Measurements from ENCODE around the gene CARM1.

CARM1 gene

DNA sequence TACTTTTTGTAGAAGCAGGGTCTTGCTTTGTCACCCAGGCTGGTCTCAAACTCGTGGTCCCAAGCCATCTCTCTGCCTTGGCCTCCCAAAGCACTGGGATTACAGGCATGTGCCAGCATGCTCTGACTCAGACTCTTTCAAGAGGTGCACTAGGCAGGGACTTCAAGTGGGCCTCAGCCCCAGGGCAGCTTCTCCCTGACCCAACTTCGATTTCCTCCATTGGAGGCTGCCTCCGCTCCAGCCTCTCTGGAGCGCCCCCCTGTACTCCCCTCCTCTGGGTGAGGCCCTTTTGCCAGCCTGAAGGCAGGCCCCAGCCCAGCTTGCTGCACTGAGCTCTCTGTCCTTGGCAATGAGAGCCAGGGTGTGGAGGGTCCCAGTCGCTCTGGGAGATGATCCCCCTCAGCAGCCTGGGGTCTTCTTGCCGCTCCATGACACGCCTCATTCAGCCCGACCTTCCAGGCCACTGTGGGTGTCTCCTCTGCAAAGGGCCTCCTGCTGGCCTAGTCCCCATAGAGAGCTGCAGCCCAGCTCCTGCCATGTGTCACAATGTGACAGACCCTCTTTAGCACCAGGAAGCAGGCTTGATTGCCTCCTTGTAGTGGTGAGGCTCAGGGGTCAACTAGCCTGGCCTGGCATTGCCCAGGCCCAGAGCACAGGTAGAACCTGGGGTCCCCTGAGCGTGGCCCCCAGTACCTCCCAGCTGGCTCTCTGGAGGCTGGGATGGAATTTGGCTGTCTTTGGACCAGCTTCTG, 16.4 kb downstream of the CARM1 start:
- TF ChIP-seq, protein P1, sequence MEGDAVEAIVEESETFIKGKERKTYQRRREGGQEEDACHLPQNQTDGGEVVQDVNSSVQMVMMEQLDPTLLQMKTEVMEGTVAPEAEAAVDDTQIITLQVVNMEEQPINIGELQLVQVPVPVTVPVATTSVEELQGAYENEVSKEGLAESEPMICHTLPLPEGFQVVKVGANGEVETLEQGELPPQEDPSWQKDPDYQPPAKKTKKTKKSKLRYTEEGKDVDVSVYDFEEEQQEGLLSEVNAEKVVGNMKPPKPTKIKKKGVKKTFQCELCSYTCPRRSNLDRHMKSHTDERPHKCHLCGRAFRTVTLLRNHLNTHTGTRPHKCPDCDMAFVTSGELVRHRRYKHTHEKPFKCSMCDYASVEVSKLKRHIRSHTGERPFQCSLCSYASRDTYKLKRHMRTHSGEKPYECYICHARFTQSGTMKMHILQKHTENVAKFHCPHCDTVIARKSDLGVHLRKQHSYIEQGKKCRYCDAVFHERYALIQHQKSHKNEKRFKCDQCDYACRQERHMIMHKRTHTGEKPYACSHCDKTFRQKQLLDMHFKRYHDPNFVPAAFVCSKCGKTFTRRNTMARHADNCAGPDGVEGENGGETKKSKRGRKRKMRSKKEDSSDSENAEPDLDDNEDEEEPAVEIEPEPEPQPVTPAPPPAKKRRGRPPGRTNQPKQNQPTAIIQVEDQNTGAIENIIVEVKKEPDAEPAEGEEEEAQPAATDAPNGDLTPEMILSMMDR (IDR thresholded peaks at IDR 0.05; ENCODE audit: insufficient read depth, low read depth, low read length, missing control alignments): no peak
- DNase-seq (ENCODE audit: low read depth): peak; percentile 48

DNA sequence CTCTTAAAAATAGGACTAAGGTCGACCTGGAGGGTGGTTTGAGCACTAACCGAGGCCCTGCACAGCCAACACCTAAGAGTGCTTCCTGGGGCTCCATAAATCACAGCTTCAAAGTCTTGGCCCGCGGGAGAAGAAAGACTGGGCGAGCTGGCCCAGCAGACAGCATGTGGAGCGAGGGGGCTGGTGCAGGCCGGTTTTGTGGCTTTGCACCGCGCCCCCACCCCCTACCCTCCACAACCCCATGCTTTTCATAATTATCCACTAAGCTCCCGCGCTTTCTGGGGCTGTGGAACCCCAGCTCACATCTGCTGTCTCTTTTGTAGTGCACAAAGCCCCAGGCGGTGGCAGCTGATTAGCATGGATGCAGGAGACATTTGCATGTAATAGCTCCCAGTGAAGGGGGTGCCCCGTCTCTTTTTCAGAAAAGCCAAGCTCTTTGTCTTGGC, 17.1 kb downstream of the CARM1 start:
- TF ChIP-seq, protein P1 (IDR thresholded peaks at IDR 0.05; ENCODE audit: insufficient read depth, low read depth, low read length, missing control alignments): no peak

More for the DNA sequence above, 16.4 kb downstream of the CARM1 start:
- H3K4me3 ChIP-seq (ENCODE audit: low read length): no peak overlapping the region

DNA sequence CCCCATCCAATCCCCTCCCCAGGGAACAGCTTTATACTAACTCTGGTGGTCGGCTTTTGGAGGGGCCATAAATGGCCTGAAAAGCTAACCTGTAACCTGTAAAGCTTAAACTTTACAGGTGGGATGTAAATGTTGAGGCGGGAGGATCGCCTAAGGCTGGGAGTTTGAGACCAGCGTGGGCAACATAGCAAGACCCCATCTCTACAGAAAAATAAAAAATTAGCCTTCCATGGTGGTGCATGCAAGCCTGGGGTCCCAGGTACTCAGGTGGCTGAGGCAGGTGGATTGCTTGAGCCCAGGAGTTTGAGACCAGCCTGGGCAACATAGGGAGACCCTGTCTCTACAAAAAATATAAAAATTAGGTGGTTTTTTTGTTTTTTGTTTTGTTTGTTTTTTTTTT, 18.5 kb downstream of the CARM1 start:
- no peak overlapping the region for H3K4me3 ChIP-seq (ENCODE audit: low read length)
- TF ChIP-seq, protein P1 (IDR thresholded peaks at IDR 0.05; ENCODE audit: insufficient read depth, low read depth, low read length, missing control alignments): no peak
- no peak for DNase-seq (ENCODE audit: low read depth)

More for the DNA sequence above, 17.1 kb downstream of the CARM1 start:
- no peak for DNase-seq (ENCODE audit: low read depth)
- H3K4me3 ChIP-seq (ENCODE audit: low read length): no peak overlapping the region

DNA sequence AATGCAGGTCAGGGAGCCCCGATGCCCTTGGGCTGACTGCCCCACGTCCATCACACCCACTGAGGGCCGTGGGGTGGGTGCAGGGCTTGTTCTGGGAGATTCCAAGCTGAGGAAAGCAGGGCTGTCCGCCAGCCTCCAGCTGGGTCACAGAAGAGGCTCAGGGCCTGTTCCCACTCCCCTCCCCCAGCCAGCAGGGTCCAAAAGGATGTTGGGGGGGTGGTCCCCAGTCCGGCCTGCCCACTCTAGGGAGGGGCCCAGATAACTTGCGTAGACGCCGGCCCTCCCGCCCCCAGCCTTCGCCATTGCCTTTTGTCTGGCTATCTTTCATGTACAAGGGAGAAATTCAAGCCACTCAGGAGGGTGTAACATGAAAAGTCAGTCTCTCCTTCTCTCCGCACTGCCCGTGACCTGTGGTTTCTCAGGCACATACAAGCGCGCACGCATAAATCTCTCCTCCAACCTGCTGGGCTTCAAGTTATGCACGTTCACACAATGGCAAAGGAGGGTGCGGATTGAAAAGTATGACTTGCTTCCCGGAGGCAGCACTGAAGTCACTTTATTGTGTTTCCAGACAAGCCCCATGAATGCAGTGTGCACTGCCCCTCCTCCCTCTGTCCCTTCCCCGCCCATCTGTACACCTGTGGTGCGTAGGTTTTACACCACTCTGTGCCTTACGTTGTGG, 20.2 kb downstream of the CARM1 start:
- H3K4me3 ChIP-seq (ENCODE audit: low read length): peak overlapping the region; percentile 10
- TF ChIP-seq, protein P1 (IDR thresholded peaks at IDR 0.05; ENCODE audit: insufficient read depth, low read depth, low read length, missing control alignments): no peak
- DNase-seq (ENCODE audit: low read depth): peak; percentile 97

DNA sequence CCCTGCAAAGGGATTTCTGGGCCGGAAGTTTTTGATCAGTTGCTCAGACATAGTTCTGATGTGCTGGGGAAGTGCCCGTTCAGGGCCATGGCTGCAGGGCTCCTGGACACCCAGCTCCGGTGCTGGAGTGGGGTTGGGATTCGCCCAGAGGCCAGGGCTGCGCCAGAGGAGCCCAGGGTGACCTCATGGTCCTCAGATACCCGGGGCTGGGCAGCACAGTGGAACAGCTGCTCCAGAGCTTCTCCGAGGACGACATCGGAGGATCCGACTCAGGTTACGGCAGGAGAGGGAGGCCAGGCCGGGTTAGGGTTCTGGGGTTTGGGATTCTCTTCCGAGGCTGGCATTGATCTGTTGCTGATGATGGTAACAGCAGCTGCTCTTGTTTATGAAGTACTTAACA, 20.9 kb downstream of the CARM1 start:
- H3K4me3 ChIP-seq (ENCODE audit: low read length): no peak overlapping the region
- DNase-seq (ENCODE audit: low read depth): no peak
- TF ChIP-seq, protein P1 (IDR thresholded peaks at IDR 0.05; ENCODE audit: insufficient read depth, low read depth, low read length, missing control alignments): no peak

DNA sequence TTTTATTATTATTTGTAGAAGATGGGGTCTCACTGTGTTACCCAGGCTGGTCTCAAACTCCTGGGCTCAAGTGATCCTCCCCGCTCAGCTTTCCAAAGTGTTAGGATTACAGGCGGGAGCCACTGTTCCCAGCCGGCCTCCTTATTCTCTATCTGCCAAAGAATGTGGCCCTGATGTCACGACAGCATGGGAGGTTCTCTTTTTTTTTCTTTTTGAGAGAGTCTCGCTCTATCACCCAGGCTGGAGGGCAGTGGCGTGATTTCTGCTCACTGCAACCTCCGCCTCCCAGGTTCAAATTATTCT, 23.5 kb downstream of the CARM1 start:
- H3K4me3 ChIP-seq (ENCODE audit: low read length): no peak overlapping the region
- no peak for DNase-seq (ENCODE audit: low read depth)
- TF ChIP-seq, protein P1 (IDR thresholded peaks at IDR 0.05; ENCODE audit: insufficient read depth, low read depth, low read length, missing control alignments): no peak

All from epithelial cell of esophagus (primary cell).